ENCODE data around the gene RFX5. TPM values are rescaled to one million over a fixed set of nuclear protein-coding genes. Genes with fewer than 3 reads are reported as not detected.

RFX5 gene
- total and polyA plus RNA-seq, 2 of the 13 experiments (the other 11 are each of a cell fraction or from before 2014, with no cell fraction given), result 17.9 to 36.2 TPM

DNA sequence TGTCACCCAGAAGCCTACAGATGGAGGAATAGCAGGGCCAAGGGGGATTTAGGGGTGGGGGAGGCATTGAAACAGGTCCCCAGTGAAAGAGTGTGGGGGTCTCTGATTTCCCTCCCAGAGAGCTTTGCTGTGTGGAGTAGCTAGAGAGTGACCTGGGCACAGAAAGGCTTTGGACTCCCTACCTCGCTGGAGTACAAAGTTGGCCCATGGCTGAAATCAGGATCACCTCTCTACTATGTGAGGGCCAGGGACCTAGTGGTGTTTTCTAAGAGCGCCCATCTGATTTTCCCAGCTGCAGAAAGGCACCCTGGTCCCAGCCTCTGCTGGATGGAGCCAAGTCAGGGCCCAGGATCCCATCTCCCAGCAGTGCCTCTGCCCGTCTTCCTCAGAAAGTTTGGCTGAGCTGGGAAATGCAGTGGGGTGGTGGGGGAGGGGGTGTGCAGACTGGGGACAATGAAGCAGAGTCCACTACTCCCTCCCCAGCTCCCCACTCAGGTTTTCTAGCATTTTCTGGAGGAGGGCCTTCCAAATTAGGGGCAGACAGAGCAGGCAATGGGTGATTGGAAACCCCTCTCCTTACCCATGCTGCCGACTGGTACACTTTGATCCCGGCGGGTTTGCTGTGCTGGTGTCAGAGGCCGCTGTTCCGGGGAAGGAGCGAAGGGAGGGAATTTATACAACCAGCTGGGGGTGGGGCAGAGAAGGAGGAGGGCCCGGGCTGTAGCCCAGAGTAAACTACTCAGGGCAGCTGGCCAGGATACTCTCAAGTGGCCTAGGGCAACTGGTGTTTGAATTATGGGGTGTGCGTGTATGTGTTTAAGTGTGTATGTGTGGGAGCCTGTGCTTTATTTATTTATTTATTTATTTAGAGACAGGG, 25.2 kb upstream of the RFX5 start, which contains the start of gene SELENBP1 (continued):
- no peak for TF ChIP-seq EP300 (IDR thresholded peaks at IDR 0.05; ENCODE audit: low read depth in 2 of 2, low read length in 2 of 2)
- TF ChIP-seq EP300 (CRISPR knock-in tag; IDR thresholded peaks at IDR 0.05; ENCODE audit: borderline replicate concordance), result no peak
- TF ChIP-seq ELF1 (CRISPR knock-in tag; IDR thresholded peaks at IDR 0.05), result peak; percentile 29; the same call in 1 of the 2 replicates
- TF ChIP-seq, protein P1, sequence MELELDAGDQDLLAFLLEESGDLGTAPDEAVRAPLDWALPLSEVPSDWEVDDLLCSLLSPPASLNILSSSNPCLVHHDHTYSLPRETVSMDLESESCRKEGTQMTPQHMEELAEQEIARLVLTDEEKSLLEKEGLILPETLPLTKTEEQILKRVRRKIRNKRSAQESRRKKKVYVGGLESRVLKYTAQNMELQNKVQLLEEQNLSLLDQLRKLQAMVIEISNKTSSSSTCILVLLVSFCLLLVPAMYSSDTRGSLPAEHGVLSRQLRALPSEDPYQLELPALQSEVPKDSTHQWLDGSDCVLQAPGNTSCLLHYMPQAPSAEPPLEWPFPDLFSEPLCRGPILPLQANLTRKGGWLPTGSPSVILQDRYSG (CRISPR knock-in tag; IDR thresholded peaks at IDR 0.05), result 0 out of 2 replicates have a peak, but pooled peaks have one; percentile 41
- no peak for TF ChIP-seq ZNF234 (CRISPR knock-in tag; conservative IDR thresholded peaks at IDR 0.05)
- TF ChIP-seq ZNF230 (CRISPR knock-in tag; IDR thresholded peaks at IDR 0.05), result 0 out of 2 replicates have a peak, but pooled peaks have one; percentile 37
- TF ChIP-seq, protein P2, sequence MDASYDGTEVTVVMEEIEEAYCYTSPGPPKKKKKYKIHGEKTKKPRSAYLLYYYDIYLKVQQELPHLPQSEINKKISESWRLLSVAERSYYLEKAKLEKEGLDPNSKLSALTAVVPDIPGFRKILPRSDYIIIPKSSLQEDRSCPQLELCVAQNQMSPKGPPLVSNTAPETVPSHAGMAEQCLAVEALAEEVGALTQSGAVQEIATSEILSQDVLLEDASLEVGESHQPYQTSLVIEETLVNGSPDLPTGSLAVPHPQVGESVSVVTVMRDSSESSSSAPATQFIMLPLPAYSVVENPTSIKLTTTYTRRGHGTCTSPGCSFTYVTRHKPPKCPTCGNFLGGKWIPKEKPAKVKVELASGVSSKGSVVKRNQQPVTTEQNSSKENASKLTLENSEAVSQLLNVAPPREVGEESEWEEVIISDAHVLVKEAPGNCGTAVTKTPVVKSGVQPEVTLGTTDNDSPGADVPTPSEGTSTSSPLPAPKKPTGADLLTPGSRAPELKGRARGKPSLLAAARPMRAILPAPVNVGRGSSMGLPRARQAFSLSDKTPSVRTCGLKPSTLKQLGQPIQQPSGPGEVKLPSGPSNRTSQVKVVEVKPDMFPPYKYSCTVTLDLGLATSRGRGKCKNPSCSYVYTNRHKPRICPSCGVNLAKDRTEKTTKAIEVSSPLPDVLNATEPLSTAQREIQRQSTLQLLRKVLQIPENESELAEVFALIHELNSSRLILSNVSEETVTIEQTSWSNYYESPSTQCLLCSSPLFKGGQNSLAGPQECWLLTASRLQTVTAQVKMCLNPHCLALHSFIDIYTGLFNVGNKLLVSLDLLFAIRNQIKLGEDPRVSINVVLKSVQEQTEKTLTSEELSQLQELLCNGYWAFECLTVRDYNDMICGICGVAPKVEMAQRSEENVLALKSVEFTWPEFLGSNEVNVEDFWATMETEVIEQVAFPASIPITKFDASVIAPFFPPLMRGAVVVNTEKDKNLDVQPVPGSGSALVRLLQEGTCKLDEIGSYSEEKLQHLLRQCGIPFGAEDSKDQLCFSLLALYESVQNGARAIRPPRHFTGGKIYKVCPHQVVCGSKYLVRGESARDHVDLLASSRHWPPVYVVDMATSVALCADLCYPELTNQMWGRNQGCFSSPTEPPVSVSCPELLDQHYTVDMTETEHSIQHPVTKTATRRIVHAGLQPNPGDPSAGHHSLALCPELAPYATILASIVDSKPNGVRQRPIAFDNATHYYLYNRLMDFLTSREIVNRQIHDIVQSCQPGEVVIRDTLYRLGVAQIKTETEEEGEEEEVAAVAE (CRISPR knock-in tag; IDR thresholded peaks at IDR 0.05; ENCODE audit: borderline replicate concordance), result no peak
- TF ChIP-seq, protein P3, sequence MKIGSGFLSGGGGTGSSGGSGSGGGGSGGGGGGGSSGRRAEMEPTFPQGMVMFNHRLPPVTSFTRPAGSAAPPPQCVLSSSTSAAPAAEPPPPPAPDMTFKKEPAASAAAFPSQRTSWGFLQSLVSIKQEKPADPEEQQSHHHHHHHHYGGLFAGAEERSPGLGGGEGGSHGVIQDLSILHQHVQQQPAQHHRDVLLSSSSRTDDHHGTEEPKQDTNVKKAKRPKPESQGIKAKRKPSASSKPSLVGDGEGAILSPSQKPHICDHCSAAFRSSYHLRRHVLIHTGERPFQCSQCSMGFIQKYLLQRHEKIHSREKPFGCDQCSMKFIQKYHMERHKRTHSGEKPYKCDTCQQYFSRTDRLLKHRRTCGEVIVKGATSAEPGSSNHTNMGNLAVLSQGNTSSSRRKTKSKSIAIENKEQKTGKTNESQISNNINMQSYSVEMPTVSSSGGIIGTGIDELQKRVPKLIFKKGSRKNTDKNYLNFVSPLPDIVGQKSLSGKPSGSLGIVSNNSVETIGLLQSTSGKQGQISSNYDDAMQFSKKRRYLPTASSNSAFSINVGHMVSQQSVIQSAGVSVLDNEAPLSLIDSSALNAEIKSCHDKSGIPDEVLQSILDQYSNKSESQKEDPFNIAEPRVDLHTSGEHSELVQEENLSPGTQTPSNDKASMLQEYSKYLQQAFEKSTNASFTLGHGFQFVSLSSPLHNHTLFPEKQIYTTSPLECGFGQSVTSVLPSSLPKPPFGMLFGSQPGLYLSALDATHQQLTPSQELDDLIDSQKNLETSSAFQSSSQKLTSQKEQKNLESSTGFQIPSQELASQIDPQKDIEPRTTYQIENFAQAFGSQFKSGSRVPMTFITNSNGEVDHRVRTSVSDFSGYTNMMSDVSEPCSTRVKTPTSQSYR (CRISPR knock-in tag; IDR thresholded peaks at IDR 0.05; ENCODE audit: borderline replicate concordance), result peak; percentile 60
- TF ChIP-seq TCF7L2 (IDR thresholded peaks at IDR 0.05; ENCODE audit: low read depth, low read length), result no peak
- 0 out of 2 replicates have a peak, but pooled peaks have one; percentile 28 for TF ChIP-seq KMT2A (CRISPR knock-in tag; IDR thresholded peaks at IDR 0.05)
- no peak; the same call in 1 of the 2 replicates for TF ChIP-seq TGIF2 (CRISPR knock-in tag; IDR thresholded peaks at IDR 0.05)
- TF ChIP-seq, protein P4, sequence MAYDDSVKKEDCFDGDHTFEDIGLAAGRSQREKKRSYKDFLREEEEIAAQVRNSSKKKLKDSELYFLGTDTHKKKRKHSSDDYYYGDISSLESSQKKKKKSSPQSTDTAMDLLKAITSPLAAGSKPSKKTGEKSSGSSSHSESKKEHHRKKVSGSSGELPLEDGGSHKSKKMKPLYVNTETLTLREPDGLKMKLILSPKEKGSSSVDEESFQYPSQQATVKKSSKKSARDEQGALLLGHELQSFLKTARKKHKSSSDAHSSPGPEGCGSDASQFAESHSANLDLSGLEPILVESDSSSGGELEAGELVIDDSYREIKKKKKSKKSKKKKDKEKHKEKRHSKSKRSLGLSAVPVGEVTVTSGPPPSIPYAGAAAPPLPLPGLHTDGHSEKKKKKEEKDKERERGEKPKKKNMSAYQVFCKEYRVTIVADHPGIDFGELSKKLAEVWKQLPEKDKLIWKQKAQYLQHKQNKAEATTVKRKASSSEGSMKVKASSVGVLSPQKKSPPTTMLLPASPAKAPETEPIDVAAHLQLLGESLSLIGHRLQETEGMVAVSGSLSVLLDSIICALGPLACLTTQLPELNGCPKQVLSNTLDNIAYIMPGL (CRISPR knock-in tag; IDR thresholded peaks at IDR 0.05; ENCODE audit: borderline replicate concordance in 1 of 2, low read depth in 1 of 2), result peak in 1 of 2 experiments; percentile 22; a peak in 1 of 4 replicates
- TF ChIP-seq SP1 (IDR thresholded peaks at IDR 0.05), result no peak
- peak; percentile 29; the same call in 1 of the 2 replicates for TF ChIP-seq SP1 (CRISPR knock-in tag; IDR thresholded peaks at IDR 0.05)
- no peak for TF ChIP-seq ATAD3A (CRISPR knock-in tag; IDR thresholded peaks at IDR 0.05)
- peak; percentile 53 for TF ChIP-seq SALL1 (CRISPR knock-in tag; IDR thresholded peaks at IDR 0.05)
- TF ChIP-seq ZNF317 (CRISPR knock-in tag; IDR thresholded peaks at IDR 0.05), result 0 out of 2 replicates have a peak, but pooled peaks have one; percentile 54

All from HepG2 (cell line).